ENCODE data around the gene SELP.

GRCh38 chr1:169563650-169564049, 66.3 kb downstream of the SELP start:
- TF ChIP-seq POLR2AphosphoS5 (IDR thresholded peaks at IDR 0.05; ENCODE audit: low read depth, low read length), result no peak
- no peak for TF ChIP-seq CTCF (IDR thresholded peaks at IDR 0.05)
- TF ChIP-seq REST (IDR thresholded peaks at IDR 0.05; ENCODE audit: insufficient read depth in 1 of 2, low read depth in 2 of 2, low read length in 1 of 2), result no peak

Measured in Panc1 (cell line).